GM08714 (cell line): ENCODE results near the gene PDE6G.
"Not testable (repeated sequence)": the region's sequence is repeated elsewhere in the genome, so short reads cannot be mapped to it uniquely, and the experiment has no call there.

ENCODE experiments used
- H3K4me3 ChIP-seq: fragments of 200-500 bp; sonication (Bioruptor generic); 2 replicates; pipeline ENCODE4 v1.5.1; 2014; ENCODE audit warnings: mild to moderate bottlenecking, low read length, inconsistent platforms
- ZNF274 ChIP-seq: IDR thresholded peaks from 2 replicates; pipeline ENCODE4 v1.6.1; 2012; ENCODE audit warnings: mild to moderate bottlenecking, low read depth, low read length

PDE6G gene

DNA sequence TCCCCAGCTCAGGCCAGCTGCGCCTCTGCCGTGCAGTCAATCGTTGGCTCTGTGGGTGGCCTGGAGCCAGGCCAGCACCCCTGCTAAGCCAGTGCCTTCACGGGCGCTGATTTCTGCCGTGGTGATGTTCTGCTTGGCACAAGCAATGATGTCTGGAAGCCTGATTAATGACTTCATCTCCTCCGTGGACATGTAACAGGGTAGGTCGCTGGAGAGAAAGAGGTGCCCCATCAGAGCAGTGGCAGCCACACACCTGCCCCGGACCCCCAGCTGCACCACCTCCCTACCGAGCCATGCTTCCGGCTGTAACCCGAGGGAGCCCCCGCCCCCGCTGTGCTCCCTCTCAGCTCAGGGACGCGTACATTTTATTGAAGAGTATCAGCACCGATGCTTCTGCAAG is 25.3 kb upstream of the PDE6G start:
- no peak for TF ChIP-seq ZNF274
- no peak overlapping the region for H3K4me3 ChIP-seq

- no peak for TF ChIP-seq ZNF274
These were observed 23.8 kb upstream of the PDE6G start for GRCh38 chr17:81680150-81680549.

DNA sequence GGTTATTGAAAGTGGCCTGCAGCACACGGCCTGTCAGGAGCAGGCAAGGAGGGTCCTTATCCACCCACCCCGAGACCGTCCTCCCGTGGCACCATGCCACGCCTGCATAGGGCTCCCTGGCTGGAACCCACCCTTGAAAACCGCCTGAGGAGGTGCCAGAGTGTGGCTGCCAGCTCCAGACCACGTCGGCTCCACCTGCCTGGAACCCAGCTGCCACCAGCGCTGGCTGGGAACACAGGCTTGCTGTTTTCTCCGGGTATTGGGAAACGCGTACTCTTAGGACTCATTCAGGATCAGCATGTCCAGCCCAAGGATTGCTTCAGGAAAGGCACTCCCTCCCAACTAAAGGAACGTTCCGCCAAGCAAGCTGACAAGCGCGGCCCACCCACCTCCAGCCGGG is 20.6 kb upstream of the PDE6G start:
- H3K4me3 ChIP-seq, result no peak overlapping the region
- no peak for TF ChIP-seq ZNF274

More at GRCh38 chr17:81680150-81680549, 23.8 kb upstream of the PDE6G start:
- no peak overlapping the region for H3K4me3 ChIP-seq

- not testable (repeated sequence) for H3K4me3 ChIP-seq
These were observed 19.3 kb upstream of the PDE6G start for GRCh38 chr17:81675515-81676221.

DNA sequence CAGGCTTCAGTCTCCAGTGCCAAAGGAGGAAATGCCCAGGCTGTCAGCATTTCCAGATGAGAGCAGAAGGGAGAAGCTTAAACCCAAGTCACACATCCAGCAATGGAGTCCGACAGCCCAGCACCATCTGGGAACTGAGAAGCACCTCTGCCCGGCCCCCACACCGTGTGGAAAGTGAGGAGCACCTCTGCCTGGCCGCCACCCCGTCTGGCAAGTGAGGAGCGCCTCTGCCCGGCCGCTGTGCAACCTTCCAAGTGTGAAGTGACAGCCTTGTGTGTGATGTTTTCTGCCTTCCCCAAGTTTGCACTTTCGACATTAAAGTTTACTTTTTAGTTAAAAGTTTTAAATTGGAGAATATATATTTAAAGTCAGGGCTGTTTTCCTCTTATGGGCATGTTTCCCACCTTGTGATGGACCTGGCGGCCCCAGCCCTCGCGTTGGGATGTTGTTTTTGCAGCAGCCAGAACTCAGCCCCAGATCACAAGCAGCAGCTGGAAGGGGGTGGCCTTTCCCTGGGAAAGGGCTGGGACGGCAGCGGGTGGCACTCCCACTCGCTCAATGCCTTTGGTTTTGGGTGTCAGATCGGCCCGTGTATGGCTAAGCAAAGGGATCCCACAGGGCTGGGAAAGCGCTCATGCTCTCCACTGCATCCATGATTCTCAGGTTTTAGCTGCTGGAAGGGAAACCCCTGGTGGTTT is 17.4 kb upstream of the PDE6G start:
- no peak overlapping the region for H3K4me3 ChIP-seq
- no peak for TF ChIP-seq ZNF274

- H3K4me3 ChIP-seq, result no peak overlapping the region
- TF ChIP-seq ZNF274, result no peak
These were observed 16.6 kb upstream of the PDE6G start for GRCh38 chr17:81672954-81673353.

GRCh38 chr17:81672504-81672903 is 16.2 kb upstream of the PDE6G start:
- H3K4me3 ChIP-seq, result no peak overlapping the region
- no peak for TF ChIP-seq ZNF274

GRCh38 chr17:81667754-81668153 is 11.4 kb upstream of the PDE6G start:
- H3K4me3 ChIP-seq, result peak overlapping the region; percentile 85; the same call in 1 of the 2 replicates

DNA sequence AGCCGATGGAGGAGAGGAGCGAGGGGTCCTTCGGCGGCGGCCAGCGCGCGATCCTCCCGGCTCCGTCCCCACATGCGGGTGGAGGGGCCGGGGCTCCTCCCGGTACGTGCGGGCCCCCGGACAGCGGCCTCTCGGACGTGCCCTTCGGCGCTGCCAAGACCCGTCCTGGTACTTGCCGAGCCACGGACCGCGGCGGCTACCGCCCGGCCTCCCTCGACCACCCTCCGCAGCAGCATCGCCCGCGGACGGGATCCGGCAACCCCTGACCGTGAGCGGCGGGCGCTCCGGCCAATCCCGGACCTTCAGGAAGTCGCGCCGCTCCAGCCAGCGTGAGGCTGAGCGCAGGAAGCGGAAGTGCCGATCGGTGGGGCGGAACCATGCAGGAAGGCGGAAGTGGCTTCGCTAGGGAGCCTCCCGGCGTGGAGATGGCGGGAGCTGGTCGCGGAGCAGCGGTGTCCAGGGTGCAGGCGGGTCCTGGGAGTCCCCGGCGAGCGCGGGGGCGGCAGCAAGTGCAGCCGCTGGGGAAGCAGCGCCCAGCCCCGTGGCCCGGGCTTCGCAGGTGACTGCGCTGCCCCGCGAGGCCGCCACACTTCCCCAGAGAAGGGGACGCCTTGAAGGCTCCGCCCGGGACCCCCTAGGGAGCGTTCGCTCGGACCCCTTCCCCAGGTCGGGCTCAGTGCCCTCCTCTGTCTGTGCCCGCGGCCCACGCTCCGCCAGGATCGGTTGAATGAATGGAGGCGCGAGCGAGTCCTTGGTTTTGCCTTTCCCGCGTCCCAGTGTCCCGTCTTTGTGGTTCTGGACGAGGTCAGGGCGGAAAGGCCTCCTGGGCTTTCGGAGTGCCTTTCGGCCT is 10.2 kb upstream of the PDE6G start, which contains the start of the genes CCDC137 and OXLD1:
Gene CCDC137 (plus strand): TSS at position 396 of the 850 bp plus-strand sequence. CDS start 30 bp downstream, at position 426.
Gene OXLD1 (minus strand): TSS at position 264 of the 850 bp plus-strand sequence. CDS start 28 bp downstream, at position 236.
- TF ChIP-seq ZNF274, result no peak
- H3K4me3 ChIP-seq, result peak within 1 kb of the TSS; percentile 85

More at GRCh38 chr17:81667754-81668153, 11.4 kb upstream of the PDE6G start:
- no peak for TF ChIP-seq ZNF274

DNA sequence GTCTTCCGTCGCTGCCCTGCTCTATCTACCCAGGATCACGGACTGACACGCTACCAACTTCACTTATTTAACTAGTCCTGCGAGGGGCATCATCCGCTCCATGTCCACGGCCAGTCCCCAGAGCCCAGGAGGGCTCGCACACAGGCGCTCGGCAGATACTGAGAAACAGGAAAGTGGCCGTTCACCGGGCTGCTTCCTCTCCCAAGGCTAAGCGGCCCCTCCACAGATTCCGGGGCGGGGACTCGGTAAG is 9.7 kb upstream of the PDE6G start:
- no peak for TF ChIP-seq ZNF274
- H3K4me3 ChIP-seq, result peak overlapping the region; percentile 85

DNA sequence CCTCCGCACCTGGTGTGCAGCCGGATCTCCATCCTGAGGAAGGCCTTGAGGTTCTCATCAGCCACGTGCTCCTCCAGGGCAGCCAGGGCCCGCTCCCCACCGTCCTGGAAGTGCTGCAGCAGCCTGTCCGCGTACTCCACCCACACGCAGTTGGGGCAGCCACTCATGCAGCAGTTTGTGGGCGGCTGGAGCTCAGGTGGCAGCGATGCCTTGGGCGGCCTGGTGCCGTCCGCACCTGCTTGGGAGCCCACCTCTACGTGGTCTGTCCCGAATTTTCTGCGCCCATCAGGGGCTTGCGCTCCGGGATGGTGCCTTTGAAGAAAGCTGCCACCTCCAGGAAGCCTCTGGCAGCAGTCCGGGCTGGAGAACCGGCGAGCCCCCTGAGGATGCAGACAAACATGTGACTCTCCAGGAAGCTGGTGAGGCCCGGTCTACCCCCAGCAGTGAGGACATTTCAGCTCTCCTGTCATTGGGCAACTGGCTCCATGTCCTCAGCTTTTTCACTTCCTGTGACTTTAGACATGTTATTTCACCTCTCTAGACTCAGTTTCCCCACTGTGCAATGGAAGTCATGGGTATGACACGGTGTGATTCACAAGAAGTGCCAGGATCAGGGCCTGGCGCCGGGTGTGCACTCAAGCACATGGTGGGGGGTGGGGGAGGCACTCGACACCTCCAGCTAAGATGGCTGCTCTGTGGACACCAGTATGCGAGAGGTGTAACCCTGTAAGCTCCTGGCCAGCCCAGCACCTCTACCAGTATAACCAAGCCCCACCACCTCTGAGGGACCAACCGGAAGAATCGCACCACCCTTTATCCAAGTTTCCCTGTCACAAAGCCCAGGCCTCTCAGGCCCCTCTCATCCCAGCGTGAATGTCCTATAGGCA is 9.1 kb upstream of the PDE6G start:
- no peak for TF ChIP-seq ZNF274
- H3K4me3 ChIP-seq, result peak overlapping the region; percentile 85

DNA sequence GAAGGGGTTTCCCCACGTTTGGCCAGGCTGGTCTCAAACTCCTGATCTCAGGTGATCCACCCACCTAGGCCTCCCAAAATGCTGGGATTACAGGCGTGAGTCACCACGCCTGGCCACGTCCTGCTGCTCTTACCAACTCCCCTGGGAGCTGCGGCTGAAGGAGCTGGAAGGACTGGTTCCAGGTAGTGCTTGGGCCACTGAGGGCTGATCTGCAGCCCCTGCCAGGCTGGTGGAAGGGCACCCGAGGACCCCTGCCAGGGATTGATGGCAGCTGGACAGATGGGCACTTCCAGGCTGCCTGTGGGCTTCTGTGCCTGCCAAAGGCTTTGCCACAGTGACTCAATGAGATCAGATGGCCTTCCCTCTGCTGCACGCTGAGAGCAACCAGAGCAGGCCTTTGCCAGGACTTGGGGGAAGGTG is 7.7 kb upstream of the PDE6G start:
- no peak for TF ChIP-seq ZNF274
- H3K4me3 ChIP-seq, result no peak overlapping the region

DNA sequence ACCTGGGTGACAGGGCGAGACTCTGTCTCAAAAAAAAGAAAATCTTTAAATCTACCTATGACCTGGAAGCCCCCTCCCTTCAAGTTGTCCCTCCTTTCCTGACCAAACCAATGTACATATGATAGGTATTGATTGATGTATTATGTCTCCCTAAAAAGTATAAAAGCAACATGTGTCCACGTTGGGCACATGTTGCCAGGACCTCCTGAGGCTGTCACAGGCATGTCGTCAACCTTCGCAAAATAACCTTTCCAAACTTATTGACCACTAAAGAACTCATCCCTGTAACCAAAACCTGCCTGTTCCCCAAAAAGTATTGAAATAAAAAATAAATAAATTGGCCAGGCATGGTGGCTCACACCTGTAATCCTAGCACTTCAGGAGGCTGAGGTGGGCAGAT is 5.7 kb upstream of the PDE6G start:
- TF ChIP-seq ZNF274, result no peak
- H3K4me3 ChIP-seq, result no peak overlapping the region

GRCh38 chr17:81660441-81660840 is 4.1 kb upstream of the PDE6G start:
- no peak overlapping the region for H3K4me3 ChIP-seq
- no peak for TF ChIP-seq ZNF274
